ENCODE measurements around the gene C10orf53. TPM values are rescaled to one million over a fixed set of nuclear protein-coding genes. Genes with fewer than 3 reads are reported as not detected.

The C10orf53 gene, protein sequence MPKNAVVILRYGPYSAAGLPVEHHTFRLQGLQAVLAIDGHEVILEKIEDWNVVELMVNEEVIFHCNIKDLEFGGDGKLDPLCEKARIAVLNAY
- not detected in 2 replicates for total RNA-seq
- not detected in 2 replicates for polyA plus RNA-seq

DNA sequence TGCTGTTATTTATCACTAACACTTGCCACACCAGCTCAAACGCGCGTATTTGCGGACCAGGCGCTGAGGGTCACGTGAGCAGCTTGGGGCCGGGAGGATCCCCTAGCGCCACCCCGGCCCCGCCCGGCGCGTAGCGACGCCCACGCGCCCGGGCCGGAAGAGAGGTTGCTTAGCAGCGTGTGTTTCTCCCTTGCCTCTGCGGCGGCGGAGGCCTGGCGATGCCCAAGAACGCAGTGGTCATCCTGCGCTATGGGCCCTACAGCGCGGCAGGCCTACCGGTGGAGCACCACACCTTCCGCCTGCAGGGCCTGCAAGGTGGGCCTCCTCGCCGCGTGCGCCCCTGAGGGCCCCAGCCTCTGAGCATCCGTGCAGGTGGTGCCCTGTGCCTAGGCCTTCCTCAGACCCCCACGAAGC is at the start of gene C10orf53:
C10orf53 (plus strand) TSS at position 172 of the 414 bp plus-strand sequence; CDS start at position 219, 47 bp downstream.
- no peaks in the 10 kb centered on the region for H3K4me1 ChIP-seq (ENCODE audit: insufficient read depth)
- no peak within 1 kb of the TSS for H3K4me3 ChIP-seq
- DNase-seq (ENCODE audit: low spot score) = peak; percentile 90
- H3K4me2 ChIP-seq = peak within 1 kb of the TSS; percentile 70
- H3K27me3 ChIP-seq = peaks cover 35% of the 10 kb centered on the region
- H3K9me3 ChIP-seq (ENCODE audit: low read depth) = no peaks in the 10 kb centered on the region
- WGBS (ENCODE audit: low lambda C conversion rate, missing lambda C conversion rate) = 10% methylated on average over 32 of the region's 36 CpGs
- TF ChIP-seq EZH2 (IDR thresholded peaks at IDR 0.05; ENCODE audit: borderline replicate concordance) = no peak
- TF ChIP-seq EZH2phosphoT487 (IDR thresholded peaks at IDR 0.05; ENCODE audit: low read depth, severe bottlenecking, unreplicated experiment) = no peak
- TF ChIP-seq, protein P1, sequence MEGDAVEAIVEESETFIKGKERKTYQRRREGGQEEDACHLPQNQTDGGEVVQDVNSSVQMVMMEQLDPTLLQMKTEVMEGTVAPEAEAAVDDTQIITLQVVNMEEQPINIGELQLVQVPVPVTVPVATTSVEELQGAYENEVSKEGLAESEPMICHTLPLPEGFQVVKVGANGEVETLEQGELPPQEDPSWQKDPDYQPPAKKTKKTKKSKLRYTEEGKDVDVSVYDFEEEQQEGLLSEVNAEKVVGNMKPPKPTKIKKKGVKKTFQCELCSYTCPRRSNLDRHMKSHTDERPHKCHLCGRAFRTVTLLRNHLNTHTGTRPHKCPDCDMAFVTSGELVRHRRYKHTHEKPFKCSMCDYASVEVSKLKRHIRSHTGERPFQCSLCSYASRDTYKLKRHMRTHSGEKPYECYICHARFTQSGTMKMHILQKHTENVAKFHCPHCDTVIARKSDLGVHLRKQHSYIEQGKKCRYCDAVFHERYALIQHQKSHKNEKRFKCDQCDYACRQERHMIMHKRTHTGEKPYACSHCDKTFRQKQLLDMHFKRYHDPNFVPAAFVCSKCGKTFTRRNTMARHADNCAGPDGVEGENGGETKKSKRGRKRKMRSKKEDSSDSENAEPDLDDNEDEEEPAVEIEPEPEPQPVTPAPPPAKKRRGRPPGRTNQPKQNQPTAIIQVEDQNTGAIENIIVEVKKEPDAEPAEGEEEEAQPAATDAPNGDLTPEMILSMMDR (IDR thresholded peaks at IDR 0.05; ENCODE audit: poor library complexity) = no peak
- H3K9me2 ChIP-seq (replicated peaks; ENCODE audit: insufficient read depth) = no peaks in the 10 kb centered on the region
- no peaks in the 10 kb centered on the region for H3K79me2 ChIP-seq
- H2AFZ ChIP-seq = no peak within 1 kb of the TSS
- no peaks in the 10 kb centered on the region for H3K36me3 ChIP-seq (replicated peaks; ENCODE audit: insufficient read depth, low read depth)
- no peak within 1 kb of the TSS for H3K27ac ChIP-seq
- H4K20me1 ChIP-seq (ENCODE audit: insufficient read depth, poor library complexity, severe bottlenecking) = no peaks in the 10 kb centered on the region

DNA sequence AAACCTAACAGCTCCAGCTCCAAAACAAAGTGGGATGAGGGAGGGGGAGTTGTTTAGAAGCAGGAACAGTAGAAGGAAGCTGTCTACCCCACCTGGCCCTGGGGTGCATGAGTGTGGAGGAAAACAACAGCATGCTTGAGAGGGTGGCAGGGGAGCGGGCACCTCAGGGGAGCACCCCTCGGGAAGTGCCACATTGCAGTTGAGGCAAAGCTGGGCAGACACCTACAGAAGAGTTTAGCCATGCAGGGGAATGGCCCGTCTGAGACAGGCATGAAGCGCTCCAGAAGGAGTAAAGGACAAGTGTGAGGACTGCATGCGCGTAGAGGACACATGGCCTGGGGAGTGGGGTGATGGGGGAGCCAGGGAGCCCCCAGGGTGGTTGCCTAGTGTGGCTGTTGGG is 47.5 kb upstream of the C10orf53 start:
- H3K9me3 ChIP-seq (ENCODE audit: low read depth) = no peaks in the 10 kb centered on the region
- no peaks in the 10 kb centered on the region for H3K79me2 ChIP-seq
- DNase-seq (ENCODE audit: low spot score) = no peak
- no peaks in the 10 kb centered on the region for H4K20me1 ChIP-seq (ENCODE audit: insufficient read depth, poor library complexity, severe bottlenecking)
- no peak overlapping the region for H3K4me3 ChIP-seq
- TF ChIP-seq EZH2phosphoT487 (IDR thresholded peaks at IDR 0.05; ENCODE audit: low read depth, severe bottlenecking, unreplicated experiment) = no peak
- TF ChIP-seq, protein P1 (IDR thresholded peaks at IDR 0.05; ENCODE audit: poor library complexity) = no peak
- no peak for TF ChIP-seq EZH2 (IDR thresholded peaks at IDR 0.05; ENCODE audit: borderline replicate concordance)
- H3K27ac ChIP-seq = no peak overlapping the region
- H2AFZ ChIP-seq = no peak overlapping the region
- no peaks in the 10 kb centered on the region for H3K4me1 ChIP-seq (ENCODE audit: insufficient read depth)
- H3K36me3 ChIP-seq (replicated peaks; ENCODE audit: insufficient read depth, low read depth) = no peaks in the 10 kb centered on the region
- peaks cover 9% of the 10 kb centered on the region for H3K27me3 ChIP-seq
- no peaks in the 10 kb centered on the region for H3K9me2 ChIP-seq (replicated peaks; ENCODE audit: insufficient read depth)
- H3K4me2 ChIP-seq = no peak overlapping the region
- WGBS (ENCODE audit: low lambda C conversion rate, missing lambda C conversion rate) = 93% methylated on average over 6 of the region's 6 CpGs

DNA sequence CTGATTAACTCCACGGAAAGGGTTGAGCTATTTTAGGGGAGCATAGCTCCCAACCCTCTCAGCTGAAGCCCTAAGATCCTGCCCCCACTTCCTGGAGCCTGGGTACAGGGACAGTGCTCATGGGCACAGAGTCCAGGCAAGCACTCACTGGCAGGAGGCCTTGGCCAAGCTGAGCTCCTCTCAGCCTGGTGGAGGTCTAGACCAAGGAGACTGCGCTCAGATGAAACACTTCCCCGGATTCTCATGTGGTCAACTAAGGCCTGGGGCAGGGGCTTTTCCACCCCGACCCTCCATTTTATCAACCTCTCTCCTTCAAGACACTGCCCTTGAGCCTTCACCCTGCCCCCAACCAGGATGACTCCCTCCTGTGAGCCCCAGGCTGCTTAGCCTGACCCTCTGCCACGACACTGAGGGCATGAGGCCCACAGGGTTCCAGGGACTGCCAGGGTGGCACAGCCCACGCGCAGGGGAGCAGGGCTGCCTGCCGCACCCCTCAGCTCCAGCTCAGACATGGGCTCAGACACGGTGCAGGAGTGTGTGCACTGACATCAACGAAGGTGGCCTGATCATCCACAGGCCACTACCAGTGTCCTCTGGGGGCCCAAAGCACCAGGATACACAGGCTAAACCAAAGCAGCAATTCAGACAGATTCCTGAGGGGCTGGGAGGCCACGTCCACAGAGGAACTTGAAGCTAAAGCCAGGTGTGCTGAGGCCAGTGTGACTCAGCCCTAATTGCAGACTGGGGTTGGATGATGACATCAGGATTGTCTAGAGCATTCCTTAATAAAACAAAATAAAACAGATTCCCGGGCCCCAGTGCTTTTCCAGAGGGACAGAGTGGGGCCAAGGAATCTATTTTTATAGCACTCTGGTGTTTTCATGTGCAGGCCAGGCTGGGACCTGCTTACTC is 46.8 kb upstream of the C10orf53 start:
- no peak overlapping the region for H2AFZ ChIP-seq
- H3K36me3 ChIP-seq (replicated peaks; ENCODE audit: insufficient read depth, low read depth) = no peaks in the 10 kb centered on the region
- no peak overlapping the region for H3K4me3 ChIP-seq
- peaks cover 16% of the 10 kb centered on the region for H3K27me3 ChIP-seq
- DNase-seq (ENCODE audit: low spot score) = no peak
- H3K9me3 ChIP-seq (ENCODE audit: low read depth) = no peaks in the 10 kb centered on the region
- H3K4me1 ChIP-seq (ENCODE audit: insufficient read depth) = no peaks in the 10 kb centered on the region
- no peaks in the 10 kb centered on the region for H3K79me2 ChIP-seq
- no peak for TF ChIP-seq EZH2phosphoT487 (IDR thresholded peaks at IDR 0.05; ENCODE audit: low read depth, severe bottlenecking, unreplicated experiment)
- TF ChIP-seq, protein P1 (IDR thresholded peaks at IDR 0.05; ENCODE audit: poor library complexity) = no peak
- TF ChIP-seq EZH2 (IDR thresholded peaks at IDR 0.05; ENCODE audit: borderline replicate concordance) = no peak
- no peaks in the 10 kb centered on the region for H3K9me2 ChIP-seq (replicated peaks; ENCODE audit: insufficient read depth)
- WGBS (ENCODE audit: low lambda C conversion rate, missing lambda C conversion rate) = 67% methylated on average over 12 of the region's 12 CpGs
- no peak overlapping the region for H3K27ac ChIP-seq
- H4K20me1 ChIP-seq (ENCODE audit: insufficient read depth, poor library complexity, severe bottlenecking) = no peaks in the 10 kb centered on the region
- no peak overlapping the region for H3K4me2 ChIP-seq

All from hepatocyte (in vitro differentiated cells).